ENCODE measurements around the gene ANXA7.

ANXA7 gene

GRCh38 chr10:73410897-73411296 lies 3.0 kb downstream of the ANXA7 start:
- H3K9ac ChIP-seq: no peak overlapping the region
- H3K4me1 ChIP-seq: peaks cover 18% of the 10 kb centered on the region
- TF ChIP-seq, protein P1, sequence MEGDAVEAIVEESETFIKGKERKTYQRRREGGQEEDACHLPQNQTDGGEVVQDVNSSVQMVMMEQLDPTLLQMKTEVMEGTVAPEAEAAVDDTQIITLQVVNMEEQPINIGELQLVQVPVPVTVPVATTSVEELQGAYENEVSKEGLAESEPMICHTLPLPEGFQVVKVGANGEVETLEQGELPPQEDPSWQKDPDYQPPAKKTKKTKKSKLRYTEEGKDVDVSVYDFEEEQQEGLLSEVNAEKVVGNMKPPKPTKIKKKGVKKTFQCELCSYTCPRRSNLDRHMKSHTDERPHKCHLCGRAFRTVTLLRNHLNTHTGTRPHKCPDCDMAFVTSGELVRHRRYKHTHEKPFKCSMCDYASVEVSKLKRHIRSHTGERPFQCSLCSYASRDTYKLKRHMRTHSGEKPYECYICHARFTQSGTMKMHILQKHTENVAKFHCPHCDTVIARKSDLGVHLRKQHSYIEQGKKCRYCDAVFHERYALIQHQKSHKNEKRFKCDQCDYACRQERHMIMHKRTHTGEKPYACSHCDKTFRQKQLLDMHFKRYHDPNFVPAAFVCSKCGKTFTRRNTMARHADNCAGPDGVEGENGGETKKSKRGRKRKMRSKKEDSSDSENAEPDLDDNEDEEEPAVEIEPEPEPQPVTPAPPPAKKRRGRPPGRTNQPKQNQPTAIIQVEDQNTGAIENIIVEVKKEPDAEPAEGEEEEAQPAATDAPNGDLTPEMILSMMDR (IDR thresholded peaks at IDR 0.05): no peak

DNA sequence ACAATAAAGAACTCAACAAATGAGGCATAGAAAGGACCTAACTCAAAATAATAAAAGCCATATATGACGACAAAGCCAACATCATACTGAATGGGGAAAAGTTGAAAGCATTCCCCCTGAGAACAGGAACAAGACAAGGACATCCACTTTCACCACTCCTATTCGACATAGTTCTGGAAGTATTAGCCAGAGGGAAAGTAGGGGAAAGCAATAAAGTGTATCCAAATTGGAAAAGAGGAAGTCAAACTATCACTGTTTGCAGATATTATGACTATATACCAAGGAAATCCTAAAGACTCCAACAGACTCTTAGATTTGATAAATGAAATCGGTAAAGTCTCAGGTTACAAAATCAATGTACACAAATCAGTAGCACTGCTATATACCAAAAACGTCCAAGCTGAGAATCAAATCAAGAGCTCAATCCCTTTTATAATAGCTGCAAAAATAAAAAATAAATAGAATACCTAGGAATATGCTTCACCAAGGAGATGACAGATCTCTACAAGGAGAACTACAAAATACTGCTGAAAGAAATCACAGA lies 4.8 kb downstream of the ANXA7 start:
- Histone ChIP-seq H2AFZ (no peak overlapping the region), H3K36me3 (ENCODE audit: control insufficient read depth, insufficient read depth, low read length) (no peaks in the 10 kb centered on the region), H3K9ac (no peak overlapping the region), H3K4me2 (ENCODE audit: low read length) (no peak overlapping the region), H3K79me2 (peaks cover 73% of the 10 kb centered on the region), H3K4me1 (peaks cover 15% of the 10 kb centered on the region), H3K27me3 (ENCODE audit: control insufficient read depth, insufficient read depth, low read length) (no peaks in the 10 kb centered on the region), H3K4me3 (ENCODE audit: low read depth, low read length) (no peak overlapping the region), H3K9me3 (ENCODE audit: control insufficient read depth, low read length) (no peaks in the 10 kb centered on the region), H3K27ac (no peak overlapping the region)
- TF ChIP-seq, protein P1 (IDR thresholded peaks at IDR 0.05): no peak

More at GRCh38 chr10:73410897-73411296, 3.0 kb downstream of the ANXA7 start:
- H2AFZ ChIP-seq: no peak overlapping the region
- H3K27ac ChIP-seq: no peak overlapping the region
- no peak overlapping the region for H3K4me3 ChIP-seq (ENCODE audit: low read depth, low read length)
- no peak overlapping the region for H3K4me2 ChIP-seq (ENCODE audit: low read length)
- H3K27me3 ChIP-seq (ENCODE audit: control insufficient read depth, insufficient read depth, low read length): no peaks in the 10 kb centered on the region
- peaks cover 59% of the 10 kb centered on the region for H3K79me2 ChIP-seq
- no peaks in the 10 kb centered on the region for H3K36me3 ChIP-seq (ENCODE audit: control insufficient read depth, insufficient read depth, low read length)
- no peaks in the 10 kb centered on the region for H3K9me3 ChIP-seq (ENCODE audit: control insufficient read depth, low read length)

DNA sequence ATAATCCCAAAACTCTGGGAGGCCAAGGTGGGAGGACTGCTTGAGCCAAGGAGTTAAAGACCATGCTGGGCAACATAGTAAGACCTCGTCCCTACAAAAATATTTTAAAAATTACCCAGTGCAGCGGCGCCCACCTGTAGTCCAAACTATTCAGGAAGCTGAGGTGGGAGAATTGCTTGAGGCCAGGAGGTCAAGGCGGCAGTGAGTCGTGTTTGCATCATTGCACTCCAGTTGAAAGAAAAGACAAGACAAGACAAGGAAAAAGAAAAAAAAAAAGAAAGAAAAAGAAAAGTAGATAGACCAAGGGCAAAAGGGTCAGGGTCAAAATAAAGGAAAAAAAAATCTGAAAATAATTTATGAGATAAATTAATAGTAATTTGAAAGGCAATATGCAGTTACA lies 5.8 kb downstream of the ANXA7 start:
- H3K27ac ChIP-seq: no peak overlapping the region
- peaks cover 19% of the 10 kb centered on the region for H3K4me1 ChIP-seq
- no peaks in the 10 kb centered on the region for H3K36me3 ChIP-seq (ENCODE audit: control insufficient read depth, insufficient read depth, low read length)
- no peak overlapping the region for H3K9ac ChIP-seq
- H3K9me3 ChIP-seq (ENCODE audit: control insufficient read depth, low read length): no peaks in the 10 kb centered on the region
- no peak overlapping the region for H3K4me3 ChIP-seq (ENCODE audit: low read depth, low read length)
- no peak overlapping the region for H2AFZ ChIP-seq
- TF ChIP-seq, protein P1 (IDR thresholded peaks at IDR 0.05): no peak
- H3K4me2 ChIP-seq (ENCODE audit: low read length): no peak overlapping the region
- peaks cover 82% of the 10 kb centered on the region for H3K79me2 ChIP-seq
- H3K27me3 ChIP-seq (ENCODE audit: control insufficient read depth, insufficient read depth, low read length): no peaks in the 10 kb centered on the region

DNA sequence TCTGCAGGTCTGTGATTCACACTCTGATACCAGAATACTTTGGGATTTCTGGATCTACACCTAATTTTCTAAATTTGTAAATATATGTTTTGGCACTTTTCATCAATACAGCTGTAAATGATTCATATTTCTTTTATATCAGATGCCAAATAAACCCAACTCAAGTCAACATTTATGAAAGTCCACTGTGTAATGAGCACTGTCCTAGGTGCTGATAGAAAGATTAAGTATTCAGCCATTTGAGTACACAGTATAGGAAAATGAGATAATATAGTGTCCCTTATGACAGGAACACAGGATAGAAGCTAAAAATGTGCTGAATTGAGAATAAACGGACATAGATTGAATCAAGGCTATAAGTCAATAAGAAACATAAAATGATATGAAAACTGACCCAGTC lies 6.4 kb downstream of the ANXA7 start:
- H3K4me3 ChIP-seq (ENCODE audit: low read depth, low read length): no peak overlapping the region
- TF ChIP-seq, protein P1 (IDR thresholded peaks at IDR 0.05): no peak
- H3K36me3 ChIP-seq (ENCODE audit: control insufficient read depth, insufficient read depth, low read length): no peaks in the 10 kb centered on the region
- H3K4me2 ChIP-seq (ENCODE audit: low read length): no peak overlapping the region
- H3K27ac ChIP-seq: no peak overlapping the region
- no peaks in the 10 kb centered on the region for H3K9me3 ChIP-seq (ENCODE audit: control insufficient read depth, low read length)
- no peaks in the 10 kb centered on the region for H3K27me3 ChIP-seq (ENCODE audit: control insufficient read depth, insufficient read depth, low read length)
- H3K9ac ChIP-seq: no peak overlapping the region
- peaks cover 88% of the 10 kb centered on the region for H3K79me2 ChIP-seq
- no peak overlapping the region for H2AFZ ChIP-seq
- peaks cover 19% of the 10 kb centered on the region for H3K4me1 ChIP-seq

DNA sequence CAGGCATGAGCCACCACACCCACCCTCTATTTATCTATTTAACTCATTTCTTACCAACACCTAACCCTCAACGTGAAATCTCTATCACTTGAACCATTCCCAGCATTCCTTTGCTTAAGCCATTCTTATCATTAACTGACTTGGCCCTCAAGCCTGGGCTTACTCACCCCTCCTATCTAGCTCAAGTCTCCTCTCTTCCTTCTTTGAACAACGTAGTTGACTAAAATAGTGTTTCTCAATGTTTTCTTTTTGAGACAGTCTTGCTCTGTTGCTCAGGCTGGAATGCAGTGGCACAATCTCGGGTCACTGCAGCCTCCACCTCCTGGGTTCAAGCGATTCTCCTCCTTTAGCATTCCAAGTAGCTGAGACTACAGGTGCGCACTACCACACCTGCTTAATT lies 7.0 kb downstream of the ANXA7 start:
- H3K27ac ChIP-seq: no peak overlapping the region
- H3K4me3 ChIP-seq (ENCODE audit: low read depth, low read length): no peak overlapping the region
- H2AFZ ChIP-seq: no peak overlapping the region
- no peaks in the 10 kb centered on the region for H3K36me3 ChIP-seq (ENCODE audit: control insufficient read depth, insufficient read depth, low read length)
- TF ChIP-seq, protein P1 (IDR thresholded peaks at IDR 0.05): no peak
- H3K4me1 ChIP-seq: peaks cover 19% of the 10 kb centered on the region
- H3K27me3 ChIP-seq (ENCODE audit: control insufficient read depth, insufficient read depth, low read length): no peaks in the 10 kb centered on the region
- peaks cover 91% of the 10 kb centered on the region for H3K79me2 ChIP-seq
- H3K9me3 ChIP-seq (ENCODE audit: control insufficient read depth, low read length): no peaks in the 10 kb centered on the region
- no peak overlapping the region for H3K9ac ChIP-seq
- no peak overlapping the region for H3K4me2 ChIP-seq (ENCODE audit: low read length)

All from parathyroid adenoma (tissue), 2 donors.